Fibroblast of skin of back (primary cell): Measurements from ENCODE around the gene RUFY1. TPM values are rescaled to one million over a fixed set of nuclear protein-coding genes. Genes with fewer than 3 reads are reported as not detected.
"Not testable (repeated sequence)": the region's sequence is repeated elsewhere in the genome, so short reads cannot be mapped to it uniquely, and the experiment has no call there.

Source experiments
- DNase-seq: peaks from one replicate; pipeline ENCODE4 v3.0.0-alpha.2; 2013
- polyA plus RNA-seq, 2 experiments: library from polyadenylated mRNA; unstranded; fragments of 120-200 nt; gene quantifications; one replicate each; pipeline ENCODE4 v1.2.1, GENCODE V29; 2013; ENCODE audit not compliant: insufficient read length in 2 of 2

Gene RUFY1
- polyA plus RNA-seq (2013, experiment 1 of 2; ENCODE audit: insufficient read length) = 36.2 TPM
- polyA plus RNA-seq (2013, experiment 2 of 2; ENCODE audit: insufficient read length) = 46.9 TPM

- peak; percentile 80 for DNase-seq
These were observed at the start of gene RUFY1 for GRCh38 chr5:179550511-179551342. Gene RUFY1 (plus strand): TSS chr5:179550554. CDS start chr5:179550570, 16 bp downstream.

- not testable (repeated sequence) for DNase-seq
These were observed 48.4 kb upstream of the RUFY1 start for GRCh38 chr5:179501997-179502396.

- DNase-seq = not testable (repeated sequence)
These were observed 47.9 kb upstream of the RUFY1 start for GRCh38 chr5:179502420-179502819.

- no peak for DNase-seq
These were observed 46.2 kb upstream of the RUFY1 start for GRCh38 chr5:179504191-179504590.

GRCh38 chr5:179504600-179505396 is 45.6 kb upstream of the RUFY1 start:
- DNase-seq = no peak

- DNase-seq = no peak
These were observed 44.6 kb upstream of the RUFY1 start for GRCh38 chr5:179505636-179506261.

- DNase-seq = no peak
These were observed 41.1 kb upstream of the RUFY1 start for GRCh38 chr5:179509239-179509638.

GRCh38 chr5:179509845-179510244 is 40.5 kb upstream of the RUFY1 start:
- DNase-seq = no peak

- no peak for DNase-seq
These were observed 37.8 kb upstream of the RUFY1 start for GRCh38 chr5:179512452-179513000.

- not testable (repeated sequence) for DNase-seq
These were observed 34.9 kb upstream of the RUFY1 start for GRCh38 chr5:179515501-179515900.

GRCh38 chr5:179516221-179516620 is 34.1 kb upstream of the RUFY1 start:
- DNase-seq = no peak

GRCh38 chr5:179517746-179518145 is 32.6 kb upstream of the RUFY1 start:
- DNase-seq = not testable (repeated sequence)

GRCh38 chr5:179518369-179518768 is 32.0 kb upstream of the RUFY1 start:
- not testable (repeated sequence) for DNase-seq

GRCh38 chr5:179519416-179520070 is 30.8 kb upstream of the RUFY1 start:
- DNase-seq = not testable (repeated sequence)

- DNase-seq = not testable (repeated sequence)
These were observed 28.2 kb upstream of the RUFY1 start for GRCh38 chr5:179522107-179522506.

- DNase-seq = no peak
These were observed 23.4 kb upstream of the RUFY1 start for GRCh38 chr5:179526978-179527377.

GRCh38 chr5:179530069-179530998 is 20.0 kb upstream of the RUFY1 start:
- DNase-seq = peak; percentile 50

GRCh38 chr5:179533024-179533423 is 17.3 kb upstream of the RUFY1 start:
- DNase-seq = no peak

- DNase-seq = no peak
These were observed 16.4 kb upstream of the RUFY1 start for GRCh38 chr5:179533907-179534306.

- no peak for DNase-seq
These were observed 15.9 kb upstream of the RUFY1 start for GRCh38 chr5:179534431-179534830.

GRCh38 chr5:179536676-179537075 is 13.7 kb upstream of the RUFY1 start:
- no peak for DNase-seq
